ENCODE data around the gene KLF5.
"Not testable (repeated sequence)": the region's sequence is repeated elsewhere in the genome, so short reads cannot be mapped to it uniquely, and the experiment has no call there.

Gene KLF5

DNA sequence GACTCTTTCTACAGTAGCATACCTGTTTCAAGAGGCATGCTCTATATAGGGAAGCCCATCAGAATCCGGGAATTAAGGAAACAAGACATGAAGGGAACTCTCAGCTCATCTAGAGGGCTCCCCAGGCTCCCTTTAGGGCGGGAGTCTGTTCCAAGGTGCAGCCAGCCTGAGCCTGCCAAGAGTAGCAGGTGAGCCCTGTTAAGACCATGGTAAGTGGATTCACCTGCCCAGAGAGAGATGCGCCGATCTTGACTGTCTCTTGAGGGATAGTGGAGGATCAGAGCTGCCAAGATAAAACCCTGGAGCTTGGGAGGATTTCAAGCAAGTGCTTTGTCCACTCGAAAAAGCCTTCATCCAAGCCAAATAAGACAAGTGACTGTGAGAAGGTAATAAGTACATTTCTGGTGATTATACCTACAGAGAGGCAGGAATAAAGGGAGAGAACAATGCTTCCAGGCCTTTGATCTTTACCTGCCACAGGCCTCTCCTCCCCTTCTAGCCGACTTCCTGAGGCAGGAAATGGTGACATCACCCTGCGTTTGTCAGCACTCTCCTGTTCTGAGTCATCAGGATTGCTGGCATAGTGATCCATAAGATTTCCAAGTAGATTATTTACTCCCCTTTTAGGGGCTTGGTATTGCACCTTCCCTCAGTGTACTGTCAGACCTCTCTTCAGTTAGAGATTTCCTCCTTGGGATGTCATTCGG lies 31.5 kb downstream of the KLF5 start:
- no peak for DNase-seq

DNA sequence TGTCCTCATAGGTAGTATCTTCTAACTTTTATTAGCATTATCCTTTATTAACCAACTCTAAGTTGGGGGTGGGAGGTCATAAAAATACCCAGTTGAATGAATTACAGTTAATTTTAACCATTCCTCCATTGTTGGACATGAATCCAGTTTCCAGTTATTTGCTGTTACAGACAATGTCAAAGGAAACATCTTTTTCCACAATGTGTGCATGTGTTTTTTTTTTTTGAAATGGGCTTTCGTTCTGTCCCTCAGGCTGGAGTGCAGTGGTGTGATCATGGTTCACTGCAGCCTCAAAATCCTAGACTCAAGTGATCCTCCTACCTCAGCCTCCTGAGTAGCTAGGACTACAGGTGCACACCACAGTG lies 32.0 kb downstream of the KLF5 start:
- no peak for DNase-seq

DNA sequence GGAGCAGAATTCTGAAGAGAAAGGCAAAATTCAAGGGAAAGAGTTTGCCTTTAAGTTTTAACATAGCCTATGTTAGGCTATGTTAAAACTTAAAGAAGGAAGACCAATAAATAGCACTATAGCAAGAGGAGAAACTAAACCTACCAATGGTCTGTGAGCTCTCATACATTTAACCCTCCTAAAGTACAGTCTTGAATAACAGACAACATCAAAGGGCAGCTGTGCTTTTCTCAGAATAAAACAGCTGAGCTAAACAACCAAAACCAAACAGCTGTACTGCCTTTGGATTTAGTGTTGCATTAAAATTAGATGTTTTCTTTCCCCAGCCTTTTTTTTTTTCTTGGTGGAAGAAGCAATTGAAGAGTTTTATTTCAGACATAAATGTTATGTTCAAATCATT lies 34.0 kb downstream of the KLF5 start:
- DNase-seq, result no peak

DNA sequence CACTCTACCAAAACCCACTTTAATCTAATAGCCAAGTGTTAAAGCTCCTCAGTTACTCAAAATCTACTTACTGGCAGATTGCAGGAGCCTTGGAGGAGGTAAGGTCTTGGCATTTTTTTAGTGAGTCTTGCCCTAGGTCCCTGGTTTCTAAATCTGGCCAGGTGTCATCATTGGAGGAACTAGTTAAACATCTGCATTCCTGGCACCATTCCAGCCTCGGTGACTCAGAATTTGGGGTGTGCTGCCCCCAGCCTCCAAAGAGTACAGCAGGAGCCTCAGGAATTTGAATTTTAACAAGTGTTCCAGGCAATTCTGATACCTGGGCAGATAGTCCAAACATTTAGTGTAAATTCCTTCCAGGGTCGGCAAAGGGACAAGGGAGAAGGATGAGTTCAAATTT lies 37.4 kb downstream of the KLF5 start:
- DNase-seq, result no peak

DNA sequence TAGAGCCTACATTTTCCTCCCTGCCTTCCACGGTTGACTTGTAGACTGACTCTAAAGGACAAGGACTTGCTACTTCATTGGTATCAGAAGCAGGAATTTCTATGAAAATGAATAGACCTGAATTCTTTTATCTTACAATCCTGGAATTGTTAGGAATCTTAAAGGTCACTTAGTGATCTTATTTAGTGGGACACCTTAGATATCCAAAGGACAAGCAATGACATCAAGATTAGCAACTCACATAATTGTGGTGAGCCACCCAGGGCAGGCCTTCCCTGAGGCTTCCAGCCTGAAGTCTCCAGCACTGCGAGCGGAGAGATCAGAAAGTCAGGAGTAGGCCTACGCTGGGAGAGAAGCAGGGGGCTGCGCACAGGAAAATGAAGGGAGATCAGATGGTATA lies 37.8 kb downstream of the KLF5 start:
- no peak for DNase-seq

DNA sequence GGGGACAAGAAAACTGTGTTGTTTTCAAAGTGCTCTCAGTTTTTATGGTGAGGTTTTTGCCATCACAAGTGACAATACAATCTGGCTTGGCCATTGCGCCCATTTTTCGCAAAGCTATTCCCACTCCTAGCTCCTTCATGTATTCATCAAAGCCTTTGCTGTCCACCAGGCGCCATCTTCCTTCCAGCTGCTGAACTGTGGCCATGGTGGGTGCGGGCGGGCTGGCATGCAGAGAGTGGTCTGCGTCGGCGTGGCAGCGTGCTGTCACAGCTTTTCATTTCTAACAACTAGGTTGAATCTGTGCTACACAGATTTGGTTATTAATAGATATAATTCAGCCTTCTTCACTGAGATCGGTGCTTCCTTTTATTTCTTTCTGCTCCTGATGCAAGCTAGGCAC lies 42.0 kb downstream of the KLF5 start:
- not testable (repeated sequence) for DNase-seq

DNA sequence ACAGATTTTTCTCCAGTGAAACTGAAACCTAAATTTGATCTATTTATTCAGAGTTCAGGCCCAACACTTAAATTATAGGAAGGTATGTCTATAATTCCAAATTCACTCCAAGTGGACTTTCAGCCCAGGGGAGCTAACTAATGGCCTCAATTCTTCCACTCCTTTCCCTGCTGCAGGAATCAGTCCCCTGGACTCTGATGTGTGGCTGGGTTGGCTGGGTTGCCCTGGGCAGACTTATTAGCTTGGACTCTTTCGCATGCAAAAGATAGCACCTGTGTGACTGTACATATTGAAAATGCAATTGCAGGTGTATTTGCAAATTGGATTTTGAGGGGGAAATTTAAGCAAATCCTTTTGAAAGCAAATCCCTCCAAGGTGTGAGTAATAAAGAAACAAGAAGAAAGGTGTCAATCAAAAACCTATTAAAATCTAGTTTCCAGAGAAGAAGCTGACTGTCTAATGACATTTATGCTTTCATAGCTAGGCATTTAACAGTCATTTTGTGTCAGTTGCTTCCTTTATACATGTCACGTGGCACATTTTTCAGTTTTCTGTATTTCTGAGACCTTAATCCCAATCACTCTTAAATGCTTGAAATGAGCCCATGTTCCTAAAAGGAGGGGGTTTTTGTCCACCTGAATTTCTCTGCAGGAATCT lies 42.7 kb downstream of the KLF5 start:
- DNase-seq, result no peak

DNA sequence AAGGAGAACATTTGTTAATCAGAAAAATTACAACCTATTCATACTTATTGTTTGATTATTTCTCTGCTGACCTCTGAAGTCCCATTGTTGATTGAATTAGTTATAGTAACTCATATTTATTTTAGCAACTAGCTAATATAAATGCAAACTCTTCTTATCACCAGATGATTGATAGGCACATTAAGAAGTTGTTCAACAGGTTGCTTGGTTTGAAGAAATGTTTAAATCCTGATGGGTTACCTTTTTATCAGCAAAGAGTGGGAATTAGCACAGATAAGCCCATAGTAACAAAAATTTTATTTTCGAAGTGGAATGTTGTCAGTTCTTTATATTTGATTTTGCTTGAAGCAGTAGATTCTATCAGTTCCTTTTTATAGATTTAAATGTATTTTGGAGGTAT lies 44.4 kb downstream of the KLF5 start:
- no peak for DNase-seq

DNA sequence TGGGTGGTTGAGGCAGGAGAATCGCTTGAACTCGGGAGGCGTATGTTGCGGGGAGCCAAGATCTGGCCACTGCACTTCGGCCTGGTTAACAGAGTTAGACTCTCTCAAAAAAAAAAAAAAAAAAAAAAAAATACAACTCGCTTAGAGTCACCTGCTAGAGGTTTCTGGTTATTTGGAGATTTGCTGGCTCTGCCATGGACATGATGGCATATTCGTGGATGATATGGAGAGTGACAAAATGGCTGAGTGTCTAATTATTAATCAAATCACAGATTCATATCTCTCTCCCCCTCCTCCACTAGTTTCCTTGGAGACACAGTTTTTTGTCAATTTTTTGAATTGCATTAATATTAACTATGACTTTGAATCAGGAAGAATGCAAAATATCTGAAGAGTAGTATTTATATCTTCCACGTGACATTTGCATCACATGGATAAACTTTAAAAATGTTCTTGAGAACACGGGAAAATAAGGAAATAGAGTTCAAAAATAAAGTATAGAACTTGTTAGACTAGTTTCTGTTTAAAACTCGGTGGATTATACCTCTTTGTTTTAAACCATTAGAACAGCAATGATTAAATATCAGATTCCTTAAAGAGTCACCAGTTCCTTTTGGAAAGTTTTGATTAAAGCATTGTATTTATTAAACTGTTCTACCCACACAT lies 47.8 kb downstream of the KLF5 start:
- no peak for DNase-seq

DNA sequence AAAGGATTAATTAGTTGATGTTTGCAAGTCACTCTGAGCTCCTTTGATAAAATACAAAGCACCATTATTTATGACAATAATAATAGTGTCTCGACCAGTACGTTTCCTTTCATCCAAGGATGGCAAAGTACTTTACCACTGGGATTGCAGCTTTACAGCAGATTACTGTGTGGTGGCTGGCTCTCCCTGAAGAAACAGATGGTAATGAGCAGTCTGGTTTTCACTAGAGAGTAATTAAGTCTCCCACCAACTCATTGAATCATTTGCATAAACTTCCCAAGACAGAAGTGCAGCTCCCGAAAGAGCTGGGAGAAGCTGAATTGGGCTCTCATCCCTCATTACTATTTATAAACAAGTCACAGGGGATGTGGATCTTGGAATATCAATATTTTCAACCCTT lies 48.7 kb downstream of the KLF5 start:
- no peak for DNase-seq

DNA sequence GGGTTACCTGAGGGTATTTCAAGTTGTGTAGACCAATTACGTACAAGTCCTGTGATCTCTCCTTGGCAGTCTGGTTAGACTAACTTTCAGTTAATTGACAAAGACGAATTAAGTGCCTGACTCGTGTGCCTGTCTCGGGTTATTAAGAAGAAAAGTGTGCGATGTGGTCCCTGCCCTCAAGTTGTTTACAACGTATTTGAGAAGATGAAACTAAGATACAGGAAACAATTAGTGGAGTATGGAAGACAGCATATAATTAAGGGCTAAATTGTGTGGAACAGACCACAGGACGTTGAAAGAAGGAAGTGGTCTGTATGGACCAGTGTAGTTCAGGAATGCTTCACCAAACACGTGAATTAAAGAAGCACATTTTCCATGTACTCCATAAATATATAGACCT lies 49.2 kb downstream of the KLF5 start:
- DNase-seq, result no peak

DNA sequence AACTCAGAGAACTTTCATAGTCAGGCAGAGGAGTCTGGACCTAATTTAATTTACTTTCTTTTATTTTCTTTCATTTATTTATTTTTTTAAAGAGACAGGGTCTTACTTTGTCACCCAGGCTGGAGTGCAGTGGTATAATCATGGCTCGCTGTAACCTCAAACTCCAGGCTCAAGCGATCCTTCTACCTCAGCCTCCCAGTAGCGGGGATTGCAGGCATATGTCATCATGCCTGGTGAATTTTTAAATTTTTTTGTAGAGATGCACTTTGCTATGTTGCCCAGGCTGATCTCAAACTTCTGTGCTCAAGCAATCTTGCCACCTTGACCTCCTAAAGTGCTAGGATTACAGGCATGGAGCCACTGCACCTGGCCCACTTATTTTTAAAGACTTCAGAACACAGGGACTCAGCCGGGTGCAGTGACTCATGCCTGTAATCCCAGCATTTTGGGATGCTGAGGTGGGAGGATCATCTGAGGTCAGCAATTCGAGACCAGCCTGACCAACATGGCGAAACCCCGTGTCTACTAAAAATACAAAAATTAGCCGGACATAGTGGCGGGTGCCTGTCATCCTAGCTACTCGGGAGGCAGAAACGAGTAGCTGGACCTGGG lies 50.6 kb downstream of the KLF5 start:
- DNase-seq, result no peak

DNA sequence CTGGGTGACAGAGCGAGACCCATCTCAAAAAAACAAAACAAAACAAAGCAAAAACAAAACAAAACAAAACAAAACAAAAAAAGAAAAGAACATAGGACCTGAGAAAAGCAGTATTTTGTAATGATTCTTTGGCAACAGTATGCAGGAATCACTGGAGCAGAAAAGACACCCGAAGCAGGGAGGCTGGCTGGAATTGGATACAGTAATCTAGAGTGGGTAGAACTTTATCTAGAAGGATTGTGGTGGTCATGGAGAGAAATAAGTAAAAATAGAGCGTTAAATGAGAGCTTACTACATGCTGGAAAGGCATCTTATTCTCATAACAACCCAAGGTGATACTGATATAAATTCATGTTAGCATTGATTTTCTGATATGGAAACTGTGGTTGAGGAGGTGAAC lies 51.2 kb downstream of the KLF5 start:
- DNase-seq, result no peak

DNA sequence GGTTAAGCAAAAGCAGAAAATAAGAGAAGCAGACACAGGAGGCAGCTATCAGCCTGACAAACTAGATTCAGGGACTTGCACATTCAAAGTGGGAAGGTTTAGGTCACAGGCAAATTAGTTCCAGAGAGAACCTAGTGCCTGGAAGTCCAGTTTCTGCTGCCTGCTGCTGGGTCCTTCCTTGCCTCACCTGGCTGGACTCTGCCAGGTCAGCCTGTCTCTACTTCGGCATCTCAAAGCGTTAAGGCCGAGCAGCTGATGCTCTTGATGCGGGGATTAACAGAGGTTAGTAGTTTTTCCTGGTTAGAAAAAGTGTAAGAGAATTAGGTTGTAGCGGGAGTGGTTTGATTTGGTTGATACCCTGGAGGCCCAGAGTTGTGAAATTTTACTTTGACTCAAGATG lies 52.0 kb downstream of the KLF5 start:
- no peak for DNase-seq

DNA sequence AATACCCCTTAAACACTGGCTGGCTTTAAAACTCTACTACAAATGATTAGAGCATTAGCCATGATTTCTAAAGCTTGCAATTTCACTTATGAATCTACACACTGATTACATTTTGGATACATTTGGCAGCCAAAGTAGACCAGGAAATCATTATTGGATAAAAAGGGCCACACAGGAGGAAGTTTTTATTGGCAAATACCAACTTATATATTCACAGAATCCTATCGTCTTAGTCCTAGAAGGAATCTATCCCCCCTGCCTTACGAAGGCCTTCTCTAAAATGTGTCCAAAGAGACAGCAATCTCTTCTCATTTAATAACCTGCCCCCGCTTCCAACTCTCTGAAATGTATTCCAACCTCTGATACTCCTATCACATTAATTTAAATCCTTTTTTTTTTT lies 52.5 kb downstream of the KLF5 start:
- DNase-seq, result no peak

DNA sequence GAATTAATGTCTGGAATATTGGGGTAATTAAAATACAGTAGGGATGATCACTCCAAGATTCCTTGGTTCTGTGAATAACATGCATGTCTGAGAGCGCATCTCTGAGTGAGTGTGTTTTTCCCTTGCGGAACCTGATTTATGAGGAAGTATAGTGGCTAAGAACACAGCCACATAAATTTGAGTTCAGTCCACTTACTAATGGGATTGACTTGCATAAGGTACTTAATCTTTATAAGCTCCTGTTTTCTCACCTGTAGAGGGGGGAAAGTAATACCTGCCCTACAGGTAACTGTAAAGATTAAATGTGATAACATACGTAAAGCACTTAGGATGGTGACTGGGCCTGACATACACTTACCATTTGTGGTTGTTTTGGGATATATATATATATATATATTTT lies 60.8 kb downstream of the KLF5 start:
- no peak for DNase-seq

All from NCI-H2171 (cell line).